Caki2 (cell line): ENCODE data around the gene ITGB2. TPM values are rescaled to one million over a fixed set of nuclear protein-coding genes. Genes with fewer than 3 reads are reported as not detected.

Experiments used
- DNase-seq: peaks from one replicate; pipeline ENCODE4 v3.0.0-alpha.2; 2015; ENCODE audit warnings: low read depth
- in situ Hi-C: cut with HindIII; loops from 2 replicates; pipeline ENCODE4 v1.10.0; 2016; ENCODE audit warnings: low sequenced_read_pairs, low pct_unique_long_range_greater_than_20kb, mixed read lengths
- total RNA-seq: library from RNA; depleted of rRNA; stranded (reverse); fragments of >200 nt; shearing (Covaris generic); gene quantifications from 2 replicates; pipeline ENCODE4 v1.2.3, GENCODE V29; 2014; ENCODE audit warnings: low replicate concordance

ITGB2 gene
- total RNA-seq, 1 experiment from 2014 or later = 11.9 TPM

DNA sequence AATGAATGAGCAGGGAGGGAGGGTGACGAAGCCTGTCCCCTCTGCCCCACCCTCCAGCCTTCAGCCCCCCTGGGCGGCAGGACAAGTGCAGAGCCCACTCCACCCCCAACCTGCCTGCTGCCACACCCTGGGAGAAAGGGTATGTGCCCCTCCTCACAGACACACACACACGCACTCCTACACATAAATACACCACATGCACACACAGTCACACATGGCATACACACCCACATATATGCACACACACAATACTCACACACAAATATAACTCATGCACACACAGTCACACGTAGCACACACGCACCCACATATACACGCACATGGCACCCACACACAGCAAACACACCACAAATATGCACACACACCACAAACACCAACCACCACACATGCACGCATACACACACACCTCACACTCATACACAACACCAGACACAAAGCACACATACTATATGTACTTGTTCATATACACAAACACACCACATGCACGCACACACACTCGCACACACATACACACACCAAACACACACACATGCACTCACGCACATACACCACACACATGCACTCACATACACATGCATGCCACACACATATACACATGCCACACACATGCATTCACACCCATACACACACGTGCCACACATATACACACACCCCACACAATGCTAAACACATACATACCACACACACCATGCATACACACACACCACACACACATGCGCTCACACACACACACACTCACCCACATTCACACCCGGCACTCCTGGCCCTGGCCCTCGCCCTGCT, 16.4 kb downstream of the ITGB2 start:
- no peak for DNase-seq
- in situ Hi-C loops = no loop called here

GRCh38 chr21:44903689-44904088, 17.0 kb downstream of the ITGB2 start:
- no peak for DNase-seq
- in situ Hi-C loops = no loop called here

- DNase-seq = no peak
- in situ Hi-C loops = no loop called here
Observed at GRCh38 chr21:44903050-44903685, 17.5 kb downstream of the ITGB2 start.

DNA sequence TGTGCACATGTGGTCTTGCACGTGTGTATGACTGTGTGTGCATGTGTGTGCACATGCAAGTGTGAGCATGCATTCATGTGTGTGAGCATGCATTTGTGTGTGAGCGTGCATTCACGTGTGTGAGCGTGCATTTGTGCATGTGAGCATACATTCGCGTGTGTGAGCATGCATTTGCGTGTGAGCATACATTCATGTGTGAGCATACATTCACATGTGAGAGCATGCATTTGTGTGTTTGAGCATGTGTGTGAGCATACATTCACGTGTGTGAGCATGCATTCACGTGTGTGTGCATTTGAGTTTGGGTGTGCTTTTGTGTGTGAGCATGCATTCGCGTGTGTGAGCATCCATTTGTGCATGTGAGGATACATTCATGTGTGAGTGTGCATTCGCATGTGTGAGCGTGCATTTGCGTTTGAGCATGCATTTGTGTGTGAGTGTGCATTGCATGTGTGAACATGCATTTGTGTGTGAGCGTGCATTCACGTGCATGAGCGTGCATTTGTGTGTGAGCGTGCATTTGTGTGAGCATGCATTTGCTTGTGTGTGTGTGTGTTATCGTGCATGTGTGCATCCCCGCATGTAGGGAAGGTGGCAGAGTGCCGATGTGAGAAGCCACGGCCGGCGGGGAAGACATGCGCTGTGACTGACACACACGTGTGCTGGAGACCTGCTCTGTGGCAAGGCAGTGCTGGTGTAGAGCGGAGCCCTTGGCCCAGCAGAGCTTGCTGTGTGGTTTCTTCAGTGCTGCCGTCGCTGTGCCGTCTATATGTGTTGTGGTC, 18.2 kb downstream of the ITGB2 start:
- no peak for DNase-seq
- in situ Hi-C loops = no loop called here

DNA sequence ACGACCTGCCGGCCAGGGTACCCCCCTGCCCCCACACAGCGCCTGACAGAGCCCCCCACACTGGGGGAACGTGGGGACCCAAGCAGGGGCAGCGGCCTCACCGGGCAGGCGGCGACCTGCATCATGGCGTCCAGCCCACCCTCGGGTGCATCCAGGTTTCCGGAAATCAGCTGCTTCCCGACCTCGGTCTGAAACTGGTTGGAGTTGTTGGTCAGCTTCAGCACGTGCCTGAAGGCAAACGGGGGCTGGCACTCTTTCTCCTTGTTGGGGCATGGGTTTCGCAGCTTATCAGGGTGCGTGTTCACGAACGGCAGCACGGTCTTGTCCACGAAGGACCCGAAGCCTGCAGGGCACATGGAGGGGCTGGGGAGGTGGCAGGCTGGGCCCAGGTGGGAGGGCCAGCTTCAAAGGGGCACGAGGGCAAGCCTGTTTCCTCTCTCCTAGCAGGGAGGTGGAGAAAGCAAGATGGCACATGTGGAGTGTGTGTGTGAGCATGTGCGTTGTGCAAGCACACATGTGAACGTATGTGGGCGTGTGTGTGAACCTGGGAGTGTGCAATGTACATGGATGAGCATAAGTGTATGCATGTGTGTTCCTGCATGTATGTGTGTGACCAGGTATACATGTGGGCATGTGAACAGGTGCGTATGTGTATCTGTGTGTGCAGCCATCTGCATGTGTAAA, 19.2 kb downstream of the ITGB2 start:
- DNase-seq = no peak
- in situ Hi-C loops = no loop called here

DNA sequence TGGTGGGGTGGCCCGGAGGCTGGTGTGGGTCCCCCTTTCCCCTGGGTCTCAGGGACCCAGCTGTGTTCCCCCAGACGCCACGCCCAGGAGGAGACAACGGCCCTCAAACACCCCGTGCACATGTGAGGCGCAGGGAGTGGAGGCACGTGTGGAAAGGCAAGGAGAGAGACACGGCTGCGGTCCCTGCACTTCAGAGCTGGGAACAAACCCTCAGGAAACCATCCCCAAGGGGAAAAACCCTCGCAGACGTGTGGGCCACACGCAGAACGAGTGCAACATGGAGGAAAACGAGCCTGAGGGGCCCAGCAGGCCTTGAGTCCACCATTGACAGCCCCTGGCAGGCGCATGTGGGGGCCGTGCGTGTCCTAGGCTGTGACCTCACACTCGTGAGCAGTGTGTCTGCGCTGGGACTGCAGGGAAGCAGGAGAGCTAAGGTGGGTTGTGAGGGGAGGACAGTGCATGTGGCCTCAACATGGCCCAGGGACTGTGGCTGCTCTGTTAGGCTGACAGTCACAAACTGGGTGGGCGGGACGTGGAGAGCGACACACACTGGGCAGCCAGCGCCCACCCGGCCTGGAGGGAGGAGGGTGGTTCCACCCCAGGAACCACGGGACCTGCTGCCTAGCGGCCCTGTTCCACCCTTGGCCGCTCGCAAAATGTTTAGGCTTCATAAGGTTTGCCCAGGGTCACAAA, 20.0 kb downstream of the ITGB2 start:
- in situ Hi-C loops = no loop called here
- DNase-seq = no peak

GRCh38 chr21:44899768-44900558, 20.7 kb downstream of the ITGB2 start:
- in situ Hi-C loops = no loop called here
- DNase-seq = no peak

GRCh38 chr21:44898851-44899767, 21.6 kb downstream of the ITGB2 start:
- in situ Hi-C loops = no loop called here
- no peak for DNase-seq

DNA sequence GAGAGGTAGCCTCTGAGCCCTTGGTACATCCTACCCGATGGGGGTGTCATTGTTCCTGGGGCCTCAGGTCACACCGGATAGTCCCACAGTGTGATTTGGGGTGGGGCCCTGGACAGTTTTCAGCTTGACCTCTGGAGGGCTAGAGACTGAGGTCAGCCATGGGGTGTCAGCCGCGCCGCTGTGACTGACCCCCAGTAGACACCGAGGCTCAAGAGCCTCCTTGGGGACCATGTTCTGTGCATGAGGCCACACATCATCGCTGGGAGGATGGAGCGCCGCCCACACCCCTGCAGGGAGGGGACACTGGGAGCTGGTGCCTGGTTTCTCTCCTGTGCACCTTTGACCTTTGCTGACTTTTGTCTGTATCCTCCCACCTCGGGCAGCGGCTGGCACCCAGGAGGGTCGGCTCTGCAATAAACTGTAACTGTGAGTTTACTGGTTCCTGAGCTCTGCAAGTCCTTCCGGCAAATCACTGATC, 22.6 kb downstream of the ITGB2 start:
- no peak for DNase-seq
- in situ Hi-C loops = no loop called here

DNA sequence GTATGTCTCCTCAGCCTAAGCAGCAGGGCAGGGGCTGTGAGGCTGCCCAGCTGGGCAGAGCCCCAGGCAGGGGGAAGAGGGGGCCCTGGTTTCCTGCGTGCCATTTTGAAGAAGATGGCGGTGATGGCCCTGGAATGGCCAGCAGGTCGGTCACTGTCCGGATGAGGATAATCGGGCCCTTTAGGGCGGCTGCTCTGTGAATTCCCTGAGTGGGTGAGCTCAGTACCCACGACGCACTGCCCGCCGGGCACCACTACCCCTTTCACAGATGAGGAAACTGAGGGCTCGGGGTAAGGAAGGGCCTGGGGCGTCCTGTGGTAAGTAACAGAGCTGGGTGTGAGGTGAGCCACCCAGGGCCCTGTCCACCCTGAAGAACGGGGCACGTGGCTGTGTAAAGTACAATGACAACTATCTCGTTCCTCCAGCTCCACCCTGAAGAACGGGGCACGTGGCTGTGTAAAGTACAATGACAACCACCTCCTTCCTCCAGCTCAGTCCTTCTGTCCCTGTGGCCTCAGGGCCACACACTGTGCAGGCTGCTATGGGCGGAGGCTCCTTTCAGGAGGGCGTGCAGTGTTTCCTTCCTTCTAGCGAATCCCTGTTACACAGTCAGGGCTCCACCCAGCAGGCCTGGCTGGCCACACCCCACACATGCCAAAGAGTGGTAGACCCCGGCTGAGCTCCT, 23.2 kb downstream of the ITGB2 start:
- in situ Hi-C loops = no loop called here
- DNase-seq = no peak

GRCh38 chr21:44896561-44897286, 24.0 kb downstream of the ITGB2 start:
- no peak for DNase-seq
- in situ Hi-C loops = no loop called here

DNA sequence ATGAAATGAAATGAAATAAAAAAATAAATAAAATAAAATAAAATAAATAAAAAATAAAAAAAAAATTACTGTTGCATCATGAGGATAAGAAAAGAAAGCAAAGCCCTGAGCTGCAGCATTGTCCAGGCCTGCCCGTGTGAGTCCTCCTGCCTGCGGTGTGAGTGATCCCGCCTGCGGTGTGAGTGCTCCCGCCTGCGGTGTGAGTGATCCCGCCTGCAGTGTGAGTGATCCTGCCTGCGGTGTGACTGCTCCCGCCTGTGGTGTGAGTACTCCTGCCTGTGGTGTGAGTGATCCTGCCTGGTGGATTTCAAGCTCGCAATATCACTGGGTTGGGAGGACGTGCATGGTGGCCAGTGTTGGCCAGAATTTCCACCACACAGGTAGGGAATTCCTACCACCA, 24.8 kb downstream of the ITGB2 start:
- DNase-seq = no peak
- in situ Hi-C loops = no loop called here

DNA sequence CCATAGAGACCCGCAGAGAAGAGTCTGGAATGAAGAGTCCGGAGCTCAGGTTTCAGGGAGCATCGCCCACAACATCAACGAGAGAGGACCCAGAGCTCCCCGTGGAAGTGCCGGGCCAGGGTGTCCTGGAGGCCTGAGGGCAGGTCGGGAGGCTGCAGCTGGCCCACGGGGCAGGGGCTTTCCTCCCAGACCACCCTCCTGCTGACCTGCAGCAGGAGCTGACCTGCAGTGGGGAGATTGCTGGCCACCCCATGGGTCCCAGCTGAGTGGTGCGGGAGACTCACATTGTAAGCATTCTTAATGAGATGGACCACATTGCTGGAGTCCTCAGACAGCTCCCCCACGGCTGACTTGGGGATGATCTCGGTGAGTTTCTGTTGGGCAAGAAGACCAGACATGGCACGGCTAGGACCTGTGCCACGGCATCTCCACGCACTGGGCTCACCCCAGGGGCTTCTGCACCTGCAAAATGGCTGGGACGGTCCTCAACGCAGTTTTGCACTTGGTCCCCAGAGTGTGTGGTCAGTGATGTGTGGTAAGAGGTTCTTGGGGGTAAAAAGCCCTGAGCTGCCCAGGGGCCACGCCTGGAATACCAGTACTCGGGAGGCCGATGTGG, 25.9 kb downstream of the ITGB2 start:
- no peak for DNase-seq
- in situ Hi-C loops = no loop called here

GRCh38 chr21:44893948-44894656, 26.6 kb downstream of the ITGB2 start:
- in situ Hi-C loops = no loop called here
- no peak for DNase-seq

- in situ Hi-C loops = no loop called here
- DNase-seq = no peak
Observed at GRCh38 chr21:44893278-44893556, 27.5 kb downstream of the ITGB2 start.
